Endothelial cell (in vitro differentiated cells): ENCODE data around the gene GCGR. TPM values are rescaled to one million over a fixed set of nuclear protein-coding genes. Genes with fewer than 3 reads are reported as not detected.

Source experiments
- DNase-seq: peaks from one replicate; pipeline ENCODE4 v3.0.0; 2021; ENCODE audit warnings: low spot score
- H3K27ac Mint-ChIP-seq: one replicate; pipeline ENCODE4 v1.8.0; 2021; ENCODE audit warnings: mixed read lengths, inconsistent platforms; ENCODE audit not compliant: unreplicated experiment
- H3K27me3 Mint-ChIP-seq: one replicate; pipeline ENCODE4 v1.8.0; 2021; ENCODE audit warnings: mild to moderate bottlenecking, moderate library complexity, mixed read lengths, inconsistent platforms; ENCODE audit not compliant: unreplicated experiment
- H3K36me3 Mint-ChIP-seq: one replicate; pipeline ENCODE4 v1.8.0; 2021; ENCODE audit warnings: mild to moderate bottlenecking, low read depth, mixed read lengths, inconsistent platforms; ENCODE audit not compliant: unreplicated experiment
- H3K4me1 Mint-ChIP-seq: one replicate; pipeline ENCODE4 v1.8.0; 2021; ENCODE audit warnings: mild to moderate bottlenecking, mixed read lengths, inconsistent platforms; ENCODE audit not compliant: unreplicated experiment
- H3K4me3 Mint-ChIP-seq: one replicate; pipeline ENCODE4 v1.8.0; 2021; ENCODE audit warnings: mild to moderate bottlenecking, mixed read lengths, inconsistent platforms; ENCODE audit not compliant: unreplicated experiment
- H3K9me3 Mint-ChIP-seq: one replicate; pipeline ENCODE4 v1.8.0; 2021; ENCODE audit warnings: mixed read lengths, inconsistent platforms; ENCODE audit not compliant: unreplicated experiment
- total RNA-seq: library from RNA; stranded (reverse); fragmentation: NEBNext Ultra II Directional; extraction: Animal tissue kit (Norgen Biotek cat#: 25700); gene quantifications from one replicate; pipeline ENCODE4 v1.2.1, GENCODE V29; 2021; ENCODE audit not compliant: unreplicated experiment
- TF ChIP-seq, protein P1 (sequence below): fragments of 200-600 bp; sonication (generic); IDR thresholded peaks from one replicate; pipeline ENCODE4 v1.5.0; 2021; ENCODE audit warnings: antibody characterized with exemption; ENCODE audit not compliant: unreplicated experiment

GCGR gene
- total RNA-seq, 1 donor from 2014 or later = not detected

DNA sequence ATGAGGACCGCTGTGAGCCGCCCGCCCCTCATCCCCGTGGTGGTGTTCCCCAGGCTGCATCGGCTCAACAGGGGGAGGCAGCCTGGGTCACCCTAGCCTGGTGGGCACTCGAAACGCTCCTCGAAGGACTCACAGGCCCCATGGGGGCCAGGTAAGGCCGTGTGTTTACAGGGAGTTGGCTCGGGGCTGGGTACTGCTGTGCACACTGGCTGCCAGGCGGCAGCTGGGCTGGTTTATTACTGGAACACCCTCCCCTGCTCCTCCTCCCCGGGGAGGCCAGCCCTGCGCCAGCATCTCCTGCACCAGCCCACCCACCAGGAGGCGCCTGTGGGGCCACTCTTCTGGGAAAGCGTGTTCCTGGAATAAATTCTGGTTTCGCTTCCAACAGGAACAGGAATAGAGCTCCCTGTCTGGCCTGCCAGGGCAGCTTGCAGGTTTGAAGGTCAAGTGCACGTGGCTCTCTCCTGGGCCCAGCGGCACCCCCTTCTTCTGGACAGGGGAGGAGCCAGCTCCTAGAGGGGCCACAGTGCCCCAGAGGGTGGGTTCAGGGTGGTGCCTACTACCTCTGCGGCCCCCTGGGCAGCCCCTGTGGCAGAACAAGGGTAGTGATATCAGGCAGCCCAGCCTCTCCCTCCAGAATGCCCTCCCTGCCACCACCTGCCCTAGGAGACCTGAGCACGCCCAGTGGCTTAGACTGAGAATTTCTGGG, 17.8 kb downstream of the GCGR start:
- TF ChIP-seq, protein P1, sequence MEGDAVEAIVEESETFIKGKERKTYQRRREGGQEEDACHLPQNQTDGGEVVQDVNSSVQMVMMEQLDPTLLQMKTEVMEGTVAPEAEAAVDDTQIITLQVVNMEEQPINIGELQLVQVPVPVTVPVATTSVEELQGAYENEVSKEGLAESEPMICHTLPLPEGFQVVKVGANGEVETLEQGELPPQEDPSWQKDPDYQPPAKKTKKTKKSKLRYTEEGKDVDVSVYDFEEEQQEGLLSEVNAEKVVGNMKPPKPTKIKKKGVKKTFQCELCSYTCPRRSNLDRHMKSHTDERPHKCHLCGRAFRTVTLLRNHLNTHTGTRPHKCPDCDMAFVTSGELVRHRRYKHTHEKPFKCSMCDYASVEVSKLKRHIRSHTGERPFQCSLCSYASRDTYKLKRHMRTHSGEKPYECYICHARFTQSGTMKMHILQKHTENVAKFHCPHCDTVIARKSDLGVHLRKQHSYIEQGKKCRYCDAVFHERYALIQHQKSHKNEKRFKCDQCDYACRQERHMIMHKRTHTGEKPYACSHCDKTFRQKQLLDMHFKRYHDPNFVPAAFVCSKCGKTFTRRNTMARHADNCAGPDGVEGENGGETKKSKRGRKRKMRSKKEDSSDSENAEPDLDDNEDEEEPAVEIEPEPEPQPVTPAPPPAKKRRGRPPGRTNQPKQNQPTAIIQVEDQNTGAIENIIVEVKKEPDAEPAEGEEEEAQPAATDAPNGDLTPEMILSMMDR = peak; percentile 33
- Mint-ChIP-seq H3K4me1 (peaks cover 3% of the 10 kb centered on the region), H3K36me3 (peaks cover 9% of the 10 kb centered on the region), H3K27me3 (peaks cover 3% of the 10 kb centered on the region), H3K27ac (no peak overlapping the region), H3K4me3 (no peak overlapping the region), H3K9me3 (no peaks in the 10 kb centered on the region)
- peak; percentile 77 for DNase-seq

DNA sequence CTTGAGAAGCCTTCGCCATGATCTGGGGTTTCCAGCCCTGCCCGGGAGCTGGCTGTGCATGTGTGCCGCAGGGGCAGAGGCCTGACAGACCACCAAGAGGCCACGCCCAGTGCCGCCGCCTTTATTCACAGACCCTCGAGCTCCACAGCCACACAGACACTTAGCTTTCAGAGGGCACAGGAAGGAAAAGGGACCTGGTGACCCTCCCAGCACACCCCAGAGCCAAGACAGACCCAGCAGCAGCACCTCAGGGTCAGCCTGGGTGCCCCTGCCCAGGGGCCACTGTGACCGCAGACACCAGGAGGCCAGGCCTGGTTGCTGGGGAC, 18.3 kb downstream of the GCGR start:
- Mint-ChIP-seq H3K4me3 (no peak overlapping the region), H3K9me3 (no peaks in the 10 kb centered on the region), H3K27ac (no peak overlapping the region), H3K4me1 (peaks cover 3% of the 10 kb centered on the region), H3K36me3 (peaks cover 9% of the 10 kb centered on the region), H3K27me3 (peaks cover 3% of the 10 kb centered on the region)
- no peak for DNase-seq
- TF ChIP-seq, protein P1 = no peak

DNA sequence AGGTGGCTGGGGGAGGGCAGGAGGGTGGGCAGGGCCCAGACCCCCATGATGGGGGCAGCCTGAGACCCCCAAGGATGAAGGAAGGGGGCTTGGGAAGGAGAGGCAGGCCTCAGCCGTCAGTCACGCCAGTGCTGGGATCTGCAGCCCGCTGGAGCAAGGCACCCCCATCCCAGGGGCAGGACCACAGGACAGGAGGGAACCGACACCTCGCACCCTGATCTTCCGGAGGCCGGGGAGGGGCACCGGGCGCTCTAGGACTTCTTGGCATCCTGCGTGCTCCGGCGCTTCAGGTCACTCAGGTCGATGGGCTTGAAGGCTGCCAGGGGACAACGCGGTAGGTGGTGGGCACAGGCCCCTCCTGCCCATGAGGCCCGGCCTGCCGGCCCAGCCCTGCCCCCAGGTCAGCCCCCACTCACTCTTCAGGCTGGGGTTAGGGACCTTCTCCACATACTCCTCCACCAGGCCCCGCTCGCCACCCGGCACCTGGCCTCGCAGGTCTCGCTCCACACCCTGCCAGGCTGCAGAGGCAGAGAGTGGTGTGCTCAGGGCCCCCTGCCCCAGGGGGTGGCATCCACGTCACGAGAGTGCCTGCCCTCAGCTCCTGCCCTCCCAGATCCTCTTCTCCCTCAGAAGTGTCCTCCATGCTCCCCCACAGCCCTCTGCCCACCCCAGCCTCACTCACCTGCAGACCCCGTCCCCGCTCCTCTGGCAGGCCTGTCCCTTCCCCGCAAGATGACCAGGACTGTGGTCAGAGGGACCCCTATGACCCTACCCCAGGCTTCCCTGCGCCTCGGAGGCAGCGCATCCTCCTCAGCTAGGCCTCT, 19.3 kb downstream of the GCGR start:
- H3K9me3 Mint-ChIP-seq = no peaks in the 10 kb centered on the region
- TF ChIP-seq, protein P1 = no peak
- peaks cover 3% of the 10 kb centered on the region for H3K27me3 Mint-ChIP-seq
- peak overlapping the region; percentile 67 for H3K4me3 Mint-ChIP-seq
- no peak for DNase-seq
- H3K36me3 Mint-ChIP-seq = peaks cover 9% of the 10 kb centered on the region
- H3K27ac Mint-ChIP-seq = peak overlapping the region; percentile 24
- peaks cover 3% of the 10 kb centered on the region for H3K4me1 Mint-ChIP-seq

DNA sequence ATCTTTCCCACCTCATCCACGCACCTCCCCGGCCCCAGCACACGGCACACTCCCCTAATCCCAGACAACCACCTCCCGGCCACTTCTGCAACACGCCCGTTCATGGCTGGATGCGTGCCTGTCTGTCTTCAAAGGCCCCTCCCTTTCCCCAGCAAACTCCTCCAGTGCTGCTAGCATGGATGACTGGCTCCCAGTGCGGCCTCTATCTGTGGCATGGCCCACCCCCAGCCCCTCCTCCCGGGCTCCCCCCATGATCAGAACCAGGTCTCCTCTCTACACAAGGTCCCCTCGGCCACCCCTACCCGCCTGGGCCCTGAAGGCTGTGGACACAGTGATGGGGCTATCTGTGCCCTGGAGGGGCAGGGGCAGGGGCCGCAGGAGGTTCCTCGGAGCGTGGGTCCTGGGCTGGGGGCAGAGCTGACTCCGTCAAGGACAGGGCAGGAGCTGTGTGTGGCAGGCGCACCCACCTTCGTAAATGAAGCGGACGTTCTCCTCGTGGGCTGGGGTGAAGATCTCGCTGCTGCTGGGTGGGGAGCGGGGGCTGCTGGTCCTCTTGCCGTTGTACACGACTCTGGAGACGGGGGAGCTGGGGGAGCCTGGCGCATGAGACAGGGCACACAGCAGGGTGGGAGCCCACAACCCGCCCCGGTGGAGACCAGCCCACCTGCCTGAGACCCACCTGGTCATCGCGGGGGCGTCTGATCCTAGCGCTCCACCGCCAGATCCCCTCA, 20.0 kb downstream of the GCGR start:
- TF ChIP-seq, protein P1 = no peak
- peak overlapping the region; percentile 24 for H3K27ac Mint-ChIP-seq

More for the DNA sequence above, 20.0 kb downstream of the GCGR start:
- Mint-ChIP-seq H3K36me3 (peaks cover 9% of the 10 kb centered on the region), H3K4me3 (peak overlapping the region; percentile 67), H3K27me3 (peaks cover 6% of the 10 kb centered on the region), H3K4me1 (peaks cover 7% of the 10 kb centered on the region), H3K9me3 (no peaks in the 10 kb centered on the region)
- no peak for DNase-seq
